Activated T-cell treated with anti-CD3 and anti-CD28 coated beads, Interleukin-2, amount 50 U/mL, for 24 hours (primary cell): Measurements from ENCODE around the gene ODC1.

ENCODE experiments used
- DNase-seq: peaks from one replicate; pipeline ENCODE4 v3.0.0-alpha.2; 2020
- H3K27ac Mint-ChIP-seq: 2 replicates; pipeline ENCODE4 v1.8.0; 2020; ENCODE audit warnings: mild to moderate bottlenecking, mixed read lengths
- H3K27me3 Mint-ChIP-seq: 2 replicates; pipeline ENCODE4 v1.8.0; 2020; ENCODE audit warnings: mixed read lengths
- H3K36me3 Mint-ChIP-seq: 2 replicates; pipeline ENCODE4 v1.8.0; 2020; ENCODE audit warnings: low read depth, mixed read lengths
- H3K4me1 Mint-ChIP-seq: 2 replicates; pipeline ENCODE4 v1.8.0; 2020; ENCODE audit warnings: low read depth, mixed read lengths
- H3K4me3 Mint-ChIP-seq: 2 replicates; pipeline ENCODE4 v1.8.0; 2020; ENCODE audit warnings: mild to moderate bottlenecking, moderate library complexity, mixed read lengths
- H3K9me3 Mint-ChIP-seq: 2 replicates; pipeline ENCODE4 v1.8.0; 2020; ENCODE audit warnings: mixed read lengths

The ODC1 gene

DNA sequence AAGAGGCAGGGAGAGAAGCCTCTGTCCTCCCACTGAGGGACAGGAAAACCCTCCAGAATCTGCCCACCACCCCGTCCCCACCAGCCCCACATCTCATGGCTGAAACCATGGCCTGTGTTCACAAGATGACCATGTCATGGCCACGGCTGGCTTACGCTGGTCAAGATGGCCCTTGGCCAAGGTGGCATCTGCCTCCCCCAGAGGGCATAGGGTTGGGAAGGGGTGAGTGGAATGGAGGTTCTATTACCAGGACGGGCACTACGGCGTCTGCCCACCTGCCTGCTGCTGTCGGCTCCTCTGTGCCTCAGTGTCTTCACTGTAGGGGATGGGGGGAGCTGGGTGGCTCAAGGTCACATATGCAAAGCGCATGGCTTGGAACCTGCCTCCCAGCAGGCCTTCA, 19.8 kb downstream of the ODC1 start:
- H3K27ac Mint-ChIP-seq: no peak overlapping the region
- H3K9me3 Mint-ChIP-seq: no peaks in the 10 kb centered on the region
- no peak for DNase-seq
- H3K4me3 Mint-ChIP-seq: no peak overlapping the region
- peaks cover 8% of the 10 kb centered on the region for H3K27me3 Mint-ChIP-seq
- peaks cover 34% of the 10 kb centered on the region for H3K36me3 Mint-ChIP-seq
- peaks cover 9% of the 10 kb centered on the region for H3K4me1 Mint-ChIP-seq

DNA sequence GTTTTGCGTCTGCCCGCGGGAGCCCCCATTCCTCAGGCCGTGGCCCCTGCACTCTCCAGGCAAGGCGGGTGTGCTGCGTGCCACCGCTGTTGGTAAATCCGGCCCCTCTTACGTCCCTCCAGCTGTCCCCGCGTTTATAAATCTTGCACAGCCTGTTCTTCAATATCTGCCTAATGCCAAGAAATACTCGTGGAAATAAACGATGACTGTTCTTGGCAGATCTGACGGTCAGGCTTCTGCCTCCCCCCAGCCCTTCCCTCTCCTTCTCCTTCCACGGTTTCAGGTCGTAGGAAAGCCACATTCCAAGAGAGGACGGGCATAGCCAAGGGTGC, 20.5 kb downstream of the ODC1 start:
- peaks cover 42% of the 10 kb centered on the region for H3K36me3 Mint-ChIP-seq

GRCh38 chr2:10426726-10427617, 21.2 kb downstream of the ODC1 start:
- Mint-ChIP-seq H3K36me3 (peaks cover 48% of the 10 kb centered on the region), H3K27me3 (peaks cover under 1% of the 10 kb centered on the region), H3K4me1 (peaks cover 1% of the 10 kb centered on the region), H3K4me3 (no peak overlapping the region), H3K27ac (no peak overlapping the region), H3K9me3 (no peaks in the 10 kb centered on the region)
- DNase-seq: no peak

More for the DNA sequence above, 20.5 kb downstream of the ODC1 start:
- no peak for DNase-seq
- peaks cover 5% of the 10 kb centered on the region for H3K4me1 Mint-ChIP-seq
- peaks cover 4% of the 10 kb centered on the region for H3K27me3 Mint-ChIP-seq
- no peak overlapping the region for H3K4me3 Mint-ChIP-seq
- H3K27ac Mint-ChIP-seq: no peak overlapping the region
- H3K9me3 Mint-ChIP-seq: no peaks in the 10 kb centered on the region

GRCh38 chr2:10425699-10426098, 22.4 kb downstream of the ODC1 start:
- Mint-ChIP-seq H3K4me1 (no peaks in the 10 kb centered on the region), H3K36me3 (peaks cover 58% of the 10 kb centered on the region), H3K9me3 (no peaks in the 10 kb centered on the region), H3K27me3 (no peaks in the 10 kb centered on the region), H3K27ac (no peak overlapping the region), H3K4me3 (no peak overlapping the region)
- DNase-seq: no peak

- no peaks in the 10 kb centered on the region for H3K4me1 Mint-ChIP-seq
- H3K9me3 Mint-ChIP-seq: no peaks in the 10 kb centered on the region
- H3K36me3 Mint-ChIP-seq: peaks cover 62% of the 10 kb centered on the region
- DNase-seq: no peak
- no peak overlapping the region for H3K4me3 Mint-ChIP-seq
- H3K27ac Mint-ChIP-seq: no peak overlapping the region
- H3K27me3 Mint-ChIP-seq: no peaks in the 10 kb centered on the region
Observed at GRCh38 chr2:10424916-10425505, 23.1 kb downstream of the ODC1 start.

DNA sequence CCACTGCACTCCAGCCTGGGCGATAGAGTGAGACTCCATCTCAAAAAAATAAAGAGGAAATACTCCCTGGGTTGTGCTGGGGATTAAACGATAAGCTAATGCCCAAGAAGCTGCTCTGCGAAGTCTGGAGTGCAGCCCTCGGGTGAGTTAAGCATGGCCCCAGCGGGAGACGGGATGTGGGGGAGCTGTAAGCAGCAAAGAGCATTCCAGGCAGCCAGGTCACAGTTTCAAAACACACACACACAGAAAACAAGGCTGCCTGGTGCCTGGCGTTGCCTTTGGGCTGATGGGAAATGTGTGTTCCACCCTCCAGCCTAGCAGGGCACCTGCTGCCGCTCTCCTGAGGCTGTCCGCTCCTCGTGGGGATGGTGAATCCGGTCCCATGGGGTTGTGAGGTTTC, 24.1 kb downstream of the ODC1 start:
- no peak for DNase-seq
- Mint-ChIP-seq H3K4me3 (no peak overlapping the region), H3K9me3 (no peaks in the 10 kb centered on the region), H3K27ac (no peak overlapping the region), H3K36me3 (peaks cover 71% of the 10 kb centered on the region), H3K4me1 (no peaks in the 10 kb centered on the region), H3K27me3 (no peaks in the 10 kb centered on the region)

- Mint-ChIP-seq H3K36me3 (peaks cover 71% of the 10 kb centered on the region), H3K27ac (no peak overlapping the region), H3K9me3 (no peaks in the 10 kb centered on the region), H3K4me3 (no peak overlapping the region), H3K4me1 (peaks cover 2% of the 10 kb centered on the region), H3K27me3 (no peaks in the 10 kb centered on the region)
- DNase-seq: no peak
Observed at GRCh38 chr2:10423400-10423774, 24.7 kb downstream of the ODC1 start.

GRCh38 chr2:10422732-10423399, 25.3 kb downstream of the ODC1 start:
- Mint-ChIP-seq H3K36me3 (peaks cover 71% of the 10 kb centered on the region), H3K4me3 (no peak overlapping the region), H3K27me3 (no peaks in the 10 kb centered on the region), H3K9me3 (no peaks in the 10 kb centered on the region), H3K4me1 (peaks cover 4% of the 10 kb centered on the region), H3K27ac (no peak overlapping the region)
- DNase-seq: no peak

GRCh38 chr2:10422251-10422650, 25.9 kb downstream of the ODC1 start:
- Mint-ChIP-seq H3K27ac (no peak overlapping the region), H3K4me1 (peaks cover 7% of the 10 kb centered on the region), H3K9me3 (no peaks in the 10 kb centered on the region), H3K4me3 (no peak overlapping the region), H3K36me3 (peaks cover 64% of the 10 kb centered on the region), H3K27me3 (no peaks in the 10 kb centered on the region)
- no peak for DNase-seq

DNA sequence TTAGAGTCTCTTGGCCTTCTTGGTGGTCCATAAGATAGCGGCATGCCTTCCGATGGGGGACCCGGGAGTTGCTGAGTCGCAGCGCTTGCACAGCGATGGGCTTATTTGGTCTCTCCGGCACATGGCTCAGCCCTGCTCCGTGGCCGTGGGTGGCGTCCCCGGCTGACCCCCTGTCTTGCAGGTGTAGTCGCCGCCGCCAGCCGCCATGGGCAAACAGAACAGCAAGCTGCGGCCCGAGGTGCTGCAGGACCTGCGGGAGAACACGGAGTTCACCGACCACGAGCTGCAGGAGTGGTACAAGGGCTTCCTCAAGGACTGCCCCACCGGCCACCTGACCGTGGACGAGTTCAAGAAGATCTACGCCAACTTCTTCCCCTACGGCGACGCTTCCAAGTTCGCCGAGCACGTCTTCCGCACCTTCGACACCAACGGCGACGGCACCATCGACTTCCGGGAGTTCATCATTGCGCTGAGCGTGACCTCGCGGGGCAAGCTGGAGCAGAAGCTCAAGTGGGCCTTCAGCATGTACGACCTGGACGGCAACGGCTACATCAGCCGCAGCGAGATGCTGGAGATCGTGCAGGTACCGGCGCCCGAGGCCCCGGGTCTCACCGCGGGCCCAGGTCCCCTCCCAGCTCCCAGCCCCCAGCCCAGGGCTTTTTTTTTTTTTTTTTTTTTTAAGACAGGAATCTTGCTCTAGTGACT, 28.4 kb downstream of the ODC1 start:
- DNase-seq: no peak
- peaks cover 7% of the 10 kb centered on the region for H3K4me1 Mint-ChIP-seq
- H3K36me3 Mint-ChIP-seq: peaks cover 50% of the 10 kb centered on the region
- H3K9me3 Mint-ChIP-seq: no peaks in the 10 kb centered on the region
- no peak overlapping the region for H3K4me3 Mint-ChIP-seq
- H3K27ac Mint-ChIP-seq: no peak overlapping the region
- no peaks in the 10 kb centered on the region for H3K27me3 Mint-ChIP-seq

DNA sequence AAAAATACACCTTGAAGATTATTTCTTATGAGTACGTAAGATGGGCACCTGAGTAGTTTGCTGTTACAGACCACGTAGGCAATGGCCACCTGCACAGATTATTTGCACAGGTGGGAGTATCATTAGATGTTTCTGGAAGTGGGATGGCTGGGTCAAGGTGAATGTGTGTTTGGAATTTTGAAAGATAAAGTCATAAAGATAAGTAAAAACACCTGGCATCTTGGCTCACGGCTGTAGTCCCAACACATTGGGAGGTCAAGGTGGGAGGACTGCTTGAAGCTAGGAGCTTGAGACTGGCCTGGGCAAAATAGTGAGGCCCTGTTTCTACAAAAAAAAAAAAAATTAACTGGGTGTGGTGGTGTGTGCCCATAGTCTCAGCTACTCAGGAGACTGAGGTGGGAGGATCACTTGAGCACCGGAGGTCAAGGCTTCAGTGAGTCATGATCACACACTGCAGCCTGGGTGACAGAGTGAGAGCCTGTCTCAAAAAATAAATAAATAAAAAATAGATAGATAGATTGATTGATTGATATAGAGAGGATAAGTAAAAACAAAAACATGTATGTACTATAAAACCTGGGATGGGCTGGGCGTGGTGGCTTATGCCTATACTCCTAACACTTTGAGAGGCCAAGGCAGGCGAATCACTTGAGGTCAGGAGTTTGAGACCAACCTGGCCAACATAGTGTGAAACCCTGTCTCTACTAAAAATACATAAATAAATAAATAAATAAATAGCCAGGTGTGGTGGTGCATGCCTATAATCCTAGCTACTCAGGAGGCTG, 30.4 kb downstream of the ODC1 start:
- no peak for DNase-seq
- Mint-ChIP-seq H3K36me3 (peaks cover 33% of the 10 kb centered on the region), H3K27ac (no peak overlapping the region), H3K4me3 (no peak overlapping the region), H3K9me3 (no peaks in the 10 kb centered on the region), H3K4me1 (peaks cover 11% of the 10 kb centered on the region), H3K27me3 (no peaks in the 10 kb centered on the region)

GRCh38 chr2:10415640-10416039, 32.5 kb downstream of the ODC1 start:
- H3K4me1 Mint-ChIP-seq: peaks cover 17% of the 10 kb centered on the region
- H3K27ac Mint-ChIP-seq: no peak overlapping the region
- no peak for DNase-seq
- H3K4me3 Mint-ChIP-seq: no peak overlapping the region
- no peaks in the 10 kb centered on the region for H3K27me3 Mint-ChIP-seq
- no peaks in the 10 kb centered on the region for H3K9me3 Mint-ChIP-seq
- peaks cover 23% of the 10 kb centered on the region for H3K36me3 Mint-ChIP-seq

DNA sequence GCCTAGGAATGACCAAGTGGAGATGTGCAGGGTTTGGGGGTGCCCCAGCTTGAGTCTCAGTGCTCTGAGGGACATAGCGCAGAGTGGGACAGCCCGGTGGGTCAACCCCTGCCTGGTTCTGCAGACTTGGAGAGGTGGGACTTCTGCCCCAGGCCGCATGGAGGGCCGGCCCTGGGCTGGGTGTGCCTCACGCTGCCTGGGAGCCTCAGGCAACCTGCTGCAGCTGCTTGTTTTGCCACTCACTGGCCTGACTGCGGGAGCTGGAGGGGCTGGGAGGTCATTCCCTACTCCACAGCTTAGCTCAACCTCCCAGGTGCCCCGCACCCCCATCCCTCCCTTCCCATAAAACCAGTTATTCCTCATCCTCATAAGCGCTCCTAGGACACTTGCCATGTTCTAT, 33.1 kb downstream of the ODC1 start:
- Mint-ChIP-seq H3K9me3 (no peaks in the 10 kb centered on the region), H3K36me3 (peaks cover 23% of the 10 kb centered on the region), H3K27me3 (no peaks in the 10 kb centered on the region), H3K27ac (no peak overlapping the region), H3K4me1 (peaks cover 23% of the 10 kb centered on the region), H3K4me3 (no peak overlapping the region)
- DNase-seq: no peak

DNA sequence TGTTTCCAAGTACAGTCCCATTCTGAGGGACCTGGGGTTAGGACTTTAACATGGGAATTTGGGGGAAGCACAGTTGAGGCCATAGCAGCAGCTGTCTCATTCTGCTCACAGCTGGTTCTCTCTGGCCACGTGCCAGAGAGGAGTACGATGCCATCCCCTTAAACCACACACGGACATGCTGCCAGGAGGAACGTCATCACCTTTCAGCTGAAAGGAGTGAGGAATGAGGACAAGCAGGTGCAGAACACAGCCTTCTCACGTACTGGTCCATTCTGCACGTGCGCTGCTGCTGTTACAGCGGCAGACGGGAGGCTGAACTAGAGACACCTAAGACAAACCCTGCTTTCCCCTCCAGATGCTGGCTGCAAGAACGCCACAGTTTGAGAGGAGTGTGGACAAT, 33.5 kb downstream of the ODC1 start:
- H3K9me3 Mint-ChIP-seq: no peaks in the 10 kb centered on the region
- DNase-seq: no peak
- H3K27me3 Mint-ChIP-seq: no peaks in the 10 kb centered on the region
- peaks cover 21% of the 10 kb centered on the region for H3K36me3 Mint-ChIP-seq
- no peak overlapping the region for H3K27ac Mint-ChIP-seq
- no peak overlapping the region for H3K4me3 Mint-ChIP-seq
- peaks cover 24% of the 10 kb centered on the region for H3K4me1 Mint-ChIP-seq
